CD8-positive, alpha-beta memory T cell (primary cell): ENCODE measurements around the gene SSU72. TPM values are rescaled to one million over a fixed set of nuclear protein-coding genes. Genes with fewer than 3 reads are reported as not detected.

ENCODE experiments used
- CTCF ChIA-PET: fragments of 350-600 bp; sonication (Branson Sonifier 250); formaldehyde crosslinking; loops from one replicate; lab custom pipeline; 2021; ENCODE audit warnings: antibody characterized with exemption; lab: Charles Lee
- POLR2A ChIA-PET: fragments of 350-600 bp; sonication (Branson Sonifier 250); formaldehyde crosslinking; loops from one replicate; lab custom pipeline; 2021; ENCODE audit warnings: antibody characterized with exemption; lab: Charles Lee
- DNase-seq, 5 donors: peaks; one replicate each; pipeline versions ENCODE4 v3.0.0 to v3.0.0-alpha.2; 2020 to 2022; ENCODE audit warnings: mixed read lengths in 1 of 5
- H3K27ac ChIP-seq: one replicate; pipeline ENCODE4 v1.7.0; 2013; ENCODE audit warnings: low read depth, mild to moderate bottlenecking, low read length, moderate library complexity
- H3K27me3 ChIP-seq: 2 replicates; pipeline ENCODE4 v1.7.0; 2013; ENCODE audit warnings: low read length, mild to moderate bottlenecking; ENCODE audit not compliant: insufficient read depth, poor library complexity, severe bottlenecking
- H3K36me3 ChIP-seq: 2 replicates; pipeline ENCODE4 v1.7.0; 2013; ENCODE audit warnings: mild to moderate bottlenecking, low read length, moderate library complexity; ENCODE audit not compliant: insufficient read depth
- H3K4me1 ChIP-seq: 2 replicates; pipeline ENCODE4 v1.7.0; 2013; ENCODE audit warnings: mild to moderate bottlenecking, low read length, moderate library complexity; ENCODE audit not compliant: insufficient read depth
- H3K4me3 ChIP-seq: 2 replicates; pipeline ENCODE4 v1.7.0; 2013; ENCODE audit warnings: mild to moderate bottlenecking, low read length
- H3K9me3 ChIP-seq: 2 replicates; pipeline ENCODE4 v1.7.0; 2013; ENCODE audit warnings: mild to moderate bottlenecking, low read length
- H3K27ac Mint-ChIP-seq, 8 donors: one replicate each; pipeline ENCODE4 v1.8.0; 2020 to 2021; ENCODE audit warnings: mixed read lengths in 8 of 8, mild to moderate bottlenecking in 6 of 8, inconsistent platforms in 3 of 8, moderate library complexity in 3 of 8
- H3K27me3 Mint-ChIP-seq, 2 donors: one replicate each; pipeline ENCODE4 v1.8.0; 2020 to 2021; ENCODE audit warnings: mixed read lengths in 2 of 2, mild to moderate bottlenecking in 1 of 2, moderate library complexity in 1 of 2
- H3K36me3 Mint-ChIP-seq, 3 donors: one replicate each; pipeline ENCODE4 v1.8.0; 2020 to 2021; ENCODE audit warnings: mixed read lengths in 3 of 3, inconsistent platforms in 1 of 3, mild to moderate bottlenecking in 1 of 3
- H3K4me1 Mint-ChIP-seq, 3 donors: one replicate each; pipeline ENCODE4 v1.8.0; 2020 to 2021; ENCODE audit warnings: mixed read lengths in 3 of 3, inconsistent platforms in 1 of 3, mild to moderate bottlenecking in 1 of 3
- H3K4me3 Mint-ChIP-seq, 7 donors: one replicate each; pipeline ENCODE4 v1.8.0; 2020 to 2021; ENCODE audit warnings: mixed read lengths in 7 of 7, mild to moderate bottlenecking in 6 of 7, moderate library complexity in 4 of 7, inconsistent platforms in 2 of 7
- H3K9me3 Mint-ChIP-seq, 5 donors: one replicate each; pipeline ENCODE4 v1.8.0; 2020 to 2022; ENCODE audit warnings: mixed read lengths in 5 of 5, mild to moderate bottlenecking in 3 of 5, moderate library complexity in 2 of 5, inconsistent platforms in 1 of 5
- polyA plus RNA-seq: library from polyadenylated mRNA; unstranded; fragments of 300-500 nt; fragmentation: Illumina TruSeq; gene quantifications from one replicate; pipeline ENCODE4 v1.2.3, GENCODE V29; 2021
- total RNA-seq, 2 experiments: library from RNA; stranded (reverse); gene quantifications; one replicate each; pipeline ENCODE4 v1.2.3, GENCODE V29; 2021

The SSU72 gene
- total and polyA plus RNA-seq, 3 experiments from 2014 or later, result 123 to 231 (median 128) TPM

- peaks cover 6 to 56% (median 13%) of the 10 kb centered on the region in 3 donors for H3K36me3 Mint-ChIP-seq
- H3K4me1 Mint-ChIP-seq, result peaks cover 44 to 76% (median 52%) of the 10 kb centered on the region in 3 donors
- CTCF ChIA-PET, result interaction anchor here (1.3 kb wide), 1 partner anchor 25 kb away, joined by 3 read pairs; no protein-coding TSS in a partner anchor
- H3K27ac ChIP-seq, result no peak overlapping the region
- peaks cover 46% of the 10 kb centered on the region for H3K4me1 ChIP-seq
- no peak overlapping the region for H3K4me3 ChIP-seq
- no peaks in the 10 kb centered on the region for H3K27me3 ChIP-seq
- POLR2A ChIA-PET, result no interaction called here
- peak overlapping the region in 4 of 7 donors; percentile 38 to 58 (median 46) for H3K4me3 Mint-ChIP-seq
- peaks cover 19% of the 10 kb centered on the region for H3K36me3 ChIP-seq
- H3K9me3 ChIP-seq, result no peaks in the 10 kb centered on the region
- no peak for DNase-seq
- peaks cover 0 to 3% (median 0%) of the 10 kb centered on the region in 5 donors for H3K9me3 Mint-ChIP-seq
- H3K27me3 Mint-ChIP-seq, result peaks cover 0 to 7% of the 10 kb centered on the region in 2 donors
- H3K27ac Mint-ChIP-seq, result peak overlapping the region in 6 of 8 donors; percentile 49 to 90 (median 70)
These were observed 5.3 kb downstream of the SSU72 start for GRCh38 chr1:1569341-1569740.

GRCh38 chr1:1567891-1568291 lies 6.8 kb downstream of the SSU72 start:
- no peak overlapping the region for H3K4me3 ChIP-seq
- Mint-ChIP-seq H3K4me3 (peak overlapping the region in 1 of 7 donors; percentile 63), H3K4me1 (peaks cover 42 to 68% (median 51%) of the 10 kb centered on the region in 3 donors), H3K27ac (peak overlapping the region in 5 of 8 donors; percentile 6 to 77 (median 72)), H3K27me3 (no peaks in the 10 kb centered on the region), H3K9me3 (no peaks in the 10 kb centered on the region), H3K36me3 (peaks cover 6 to 61% (median 21%) of the 10 kb centered on the region in 3 donors)
- H3K9me3 ChIP-seq, result no peaks in the 10 kb centered on the region
- peaks cover 33% of the 10 kb centered on the region for H3K36me3 ChIP-seq
- ChIA-PET POLR2A (no interaction called here), CTCF (interaction anchor here (1.2 kb wide), 1 partner anchor 11 kb away, joined by 3 read pairs; no protein-coding TSS in a partner anchor)
- no peak for DNase-seq
- no peaks in the 10 kb centered on the region for H3K27me3 ChIP-seq
- no peak overlapping the region for H3K27ac ChIP-seq
- peaks cover 37% of the 10 kb centered on the region for H3K4me1 ChIP-seq

- no peaks in the 10 kb centered on the region for H3K27me3 ChIP-seq
- H3K36me3 Mint-ChIP-seq, result peaks cover 6 to 67% (median 21%) of the 10 kb centered on the region in 3 donors
- DNase-seq, result no peak
- no peaks in the 10 kb centered on the region for H3K9me3 ChIP-seq
- peaks cover 39% of the 10 kb centered on the region for H3K36me3 ChIP-seq
- H3K4me1 ChIP-seq, result peaks cover 33% of the 10 kb centered on the region
- H3K4me3 ChIP-seq, result no peak overlapping the region
- no peaks in the 10 kb centered on the region for H3K9me3 Mint-ChIP-seq
- peaks cover 42 to 62% (median 51%) of the 10 kb centered on the region in 3 donors for H3K4me1 Mint-ChIP-seq
- H3K4me3 Mint-ChIP-seq, result peak overlapping the region in 6 of 7 donors; percentile 22 to 75 (median 46)
- no peak overlapping the region for H3K27ac ChIP-seq
- ChIA-PET CTCF (interaction anchor here (1.2 kb wide), 1 partner anchor 12 kb away, joined by 3 read pairs; no protein-coding TSS in a partner anchor), POLR2A (no interaction called here)
- H3K27me3 Mint-ChIP-seq, result no peaks in the 10 kb centered on the region
- H3K27ac Mint-ChIP-seq, result peak overlapping the region; percentile 35 to 77 (median 64)
These were observed 7.3 kb downstream of the SSU72 start for GRCh38 chr1:1567152-1567875.

- H3K27ac ChIP-seq, result no peak overlapping the region
- ChIA-PET POLR2A (no interaction called here), CTCF (no interaction called here)
- H3K4me1 Mint-ChIP-seq, result peaks cover 33 to 51% (median 43%) of the 10 kb centered on the region in 3 donors
- no peaks in the 10 kb centered on the region for H3K9me3 Mint-ChIP-seq
- H3K9me3 ChIP-seq, result no peaks in the 10 kb centered on the region
- peak overlapping the region in 1 of 8 donors; percentile 33 for H3K27ac Mint-ChIP-seq
- H3K4me3 Mint-ChIP-seq, result no peak overlapping the region
- no peak overlapping the region for H3K4me3 ChIP-seq
- peaks cover 29% of the 10 kb centered on the region for H3K4me1 ChIP-seq
- H3K36me3 ChIP-seq, result peaks cover 45% of the 10 kb centered on the region
- no peak for DNase-seq
- no peaks in the 10 kb centered on the region for H3K27me3 Mint-ChIP-seq
- H3K36me3 Mint-ChIP-seq, result peaks cover 6 to 75% (median 20%) of the 10 kb centered on the region in 3 donors
- no peaks in the 10 kb centered on the region for H3K27me3 ChIP-seq
These were observed 9.3 kb downstream of the SSU72 start for GRCh38 chr1:1565340-1565739.

- no peak overlapping the region for H3K27ac ChIP-seq
- ChIA-PET POLR2A (no interaction called here), CTCF (no interaction called here)
- peaks cover 18% of the 10 kb centered on the region for H3K4me1 ChIP-seq
- H3K4me3 Mint-ChIP-seq, result no peak overlapping the region
- peaks cover 38% of the 10 kb centered on the region for H3K36me3 ChIP-seq
- no peak for DNase-seq
- no peak overlapping the region for H3K4me3 ChIP-seq
- H3K27me3 Mint-ChIP-seq, result no peaks in the 10 kb centered on the region
- H3K27me3 ChIP-seq, result no peaks in the 10 kb centered on the region
- H3K36me3 Mint-ChIP-seq, result peaks cover 6 to 66% (median 18%) of the 10 kb centered on the region in 3 donors
- H3K27ac Mint-ChIP-seq, result peak overlapping the region in 1 of 8 donors; percentile 64
- H3K4me1 Mint-ChIP-seq, result peaks cover 24 to 40% (median 32%) of the 10 kb centered on the region in 3 donors
- H3K9me3 ChIP-seq, result no peaks in the 10 kb centered on the region
- H3K9me3 Mint-ChIP-seq, result no peaks in the 10 kb centered on the region
These were observed 10.4 kb downstream of the SSU72 start for GRCh38 chr1:1564268-1564667.

GRCh38 chr1:1563688-1564087 lies 11.0 kb downstream of the SSU72 start:
- Mint-ChIP-seq H3K4me3 (no peak overlapping the region), H3K9me3 (no peaks in the 10 kb centered on the region), H3K27me3 (no peaks in the 10 kb centered on the region), H3K4me1 (peaks cover 22 to 37% (median 29%) of the 10 kb centered on the region in 3 donors), H3K27ac (peak overlapping the region in 2 of 8 donors; percentile 9 to 64), H3K36me3 (peaks cover 6 to 64% (median 18%) of the 10 kb centered on the region in 3 donors)
- Histone ChIP-seq H3K27ac (no peak overlapping the region), H3K9me3 (no peaks in the 10 kb centered on the region), H3K4me3 (no peak overlapping the region), H3K27me3 (no peaks in the 10 kb centered on the region), H3K36me3 (peaks cover 36% of the 10 kb centered on the region), H3K4me1 (peaks cover 15% of the 10 kb centered on the region)
- POLR2A ChIA-PET, result no interaction called here
- DNase-seq, result no peak
- CTCF ChIA-PET, result no interaction called here

- ChIA-PET POLR2A (no interaction called here), CTCF (no interaction called here)
- H3K27ac ChIP-seq, result no peak overlapping the region
- H3K4me3 ChIP-seq, result no peak overlapping the region
- peaks cover 36% of the 10 kb centered on the region for H3K36me3 ChIP-seq
- peaks cover 6 to 63% (median 18%) of the 10 kb centered on the region in 3 donors for H3K36me3 Mint-ChIP-seq
- H3K27me3 ChIP-seq, result no peaks in the 10 kb centered on the region
- H3K4me1 ChIP-seq, result peaks cover 10% of the 10 kb centered on the region
- no peak overlapping the region for H3K4me3 Mint-ChIP-seq
- no peak for DNase-seq
- no peaks in the 10 kb centered on the region for H3K9me3 ChIP-seq
- H3K9me3 Mint-ChIP-seq, result no peaks in the 10 kb centered on the region
- no peaks in the 10 kb centered on the region for H3K27me3 Mint-ChIP-seq
- peaks cover 23 to 29% (median 25%) of the 10 kb centered on the region in 3 donors for H3K4me1 Mint-ChIP-seq
- peak overlapping the region in 1 of 8 donors; percentile 63 for H3K27ac Mint-ChIP-seq
These were observed 12.0 kb downstream of the SSU72 start for GRCh38 chr1:1562556-1563195.
